ENCODE measurements around the gene COL1A1.

The COL1A1 gene

DNA sequence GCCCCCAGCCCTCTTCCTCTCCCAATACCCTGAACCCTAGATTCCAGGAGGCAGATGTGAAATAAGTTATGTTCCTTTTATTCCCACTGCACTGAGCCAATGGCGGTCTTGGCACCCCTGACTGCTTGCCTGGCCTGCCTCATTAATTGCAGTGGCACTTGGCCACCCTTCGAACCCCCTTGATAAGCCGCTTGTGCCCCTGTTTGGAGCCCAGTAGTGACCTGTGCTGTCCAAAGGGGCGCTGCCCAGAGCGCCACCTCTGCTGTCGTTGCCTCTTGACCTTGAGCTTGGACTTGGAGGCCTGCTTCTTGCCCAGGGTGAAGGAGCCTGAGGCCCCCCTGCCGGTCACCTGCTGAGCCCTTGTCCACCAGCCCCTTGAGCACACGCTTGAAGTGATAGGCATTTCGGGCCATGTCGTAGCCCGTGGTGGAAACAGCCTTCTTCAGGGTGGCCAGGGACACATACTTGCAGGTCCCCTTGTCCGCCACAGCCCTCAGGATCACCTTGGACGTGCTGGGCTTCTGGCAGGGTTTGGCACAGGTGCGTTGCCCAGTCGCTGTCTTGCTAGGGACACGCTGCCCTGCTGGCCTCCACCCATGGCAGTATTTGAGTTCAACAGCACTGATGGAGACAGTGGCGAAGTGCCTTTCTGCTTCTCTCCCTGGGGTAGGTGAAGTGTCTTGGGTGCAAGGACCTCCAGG, 29.9 kb downstream of the COL1A1 start:
- no peak for DNase-seq

- DNase-seq: no peak
These were observed 30.6 kb downstream of the COL1A1 start for GRCh38 chr17:50170662-50171370.

GRCh38 chr17:50169881-50170459, 31.5 kb downstream of the COL1A1 start:
- no peak for DNase-seq

- DNase-seq: peak; percentile 57 to 75 (median 66)
These were observed 32.2 kb downstream of the COL1A1 start for GRCh38 chr17:50169121-50169764.

GRCh38 chr17:50168319-50168718, 33.1 kb downstream of the COL1A1 start:
- no peak for DNase-seq

- DNase-seq: no peak
These were observed 34.1 kb downstream of the COL1A1 start for GRCh38 chr17:50167371-50167770.

GRCh38 chr17:50166518-50167181, 34.8 kb downstream of the COL1A1 start:
- DNase-seq: no peak

- no peak for DNase-seq
These were observed 35.4 kb downstream of the COL1A1 start, which contains the start of gene SGCA for GRCh38 chr17:50165867-50166517. SGCA (plus strand) TSS chr17:50166005; CDS start chr17:50166041, 36 bp downstream.

GRCh38 chr17:50165466-50165865, 36.0 kb downstream of the COL1A1 start:
- no peak for DNase-seq

DNA sequence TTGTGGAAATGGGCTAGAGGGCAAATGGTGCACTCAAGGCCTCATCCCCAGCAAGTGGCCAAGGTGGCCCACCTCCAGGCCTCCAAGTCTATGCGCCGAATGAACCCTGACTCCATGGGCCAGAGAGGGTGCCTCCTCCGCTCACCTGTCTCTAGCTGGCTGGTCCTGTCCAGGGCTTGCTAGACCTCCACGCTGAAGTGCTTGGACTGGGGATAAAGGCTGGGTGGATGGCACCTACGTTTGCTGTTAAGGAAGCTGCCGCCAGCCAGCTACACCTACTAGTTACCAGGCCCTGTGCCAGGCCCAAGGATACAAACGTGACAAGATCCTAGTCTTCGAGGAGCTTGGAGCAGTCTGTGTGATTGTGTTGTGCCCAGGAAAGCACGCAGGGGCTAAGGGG, 36.4 kb downstream of the COL1A1 start:
- no peak for DNase-seq

DNA sequence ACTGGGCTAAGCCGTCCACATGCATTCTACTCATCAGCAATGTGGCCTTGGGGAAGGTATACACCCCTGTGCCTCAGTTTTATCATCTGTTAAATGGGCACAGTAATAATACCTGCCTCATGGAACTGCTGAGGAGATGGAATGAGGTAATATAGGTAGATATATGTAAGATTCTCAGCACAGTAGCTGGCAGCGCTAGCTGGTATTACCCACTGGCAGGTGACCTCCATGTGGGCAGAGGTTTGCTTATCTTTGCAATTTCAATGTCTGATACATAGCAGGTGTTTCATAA, 36.8 kb downstream of the COL1A1 start:
- no peak for DNase-seq

DNA sequence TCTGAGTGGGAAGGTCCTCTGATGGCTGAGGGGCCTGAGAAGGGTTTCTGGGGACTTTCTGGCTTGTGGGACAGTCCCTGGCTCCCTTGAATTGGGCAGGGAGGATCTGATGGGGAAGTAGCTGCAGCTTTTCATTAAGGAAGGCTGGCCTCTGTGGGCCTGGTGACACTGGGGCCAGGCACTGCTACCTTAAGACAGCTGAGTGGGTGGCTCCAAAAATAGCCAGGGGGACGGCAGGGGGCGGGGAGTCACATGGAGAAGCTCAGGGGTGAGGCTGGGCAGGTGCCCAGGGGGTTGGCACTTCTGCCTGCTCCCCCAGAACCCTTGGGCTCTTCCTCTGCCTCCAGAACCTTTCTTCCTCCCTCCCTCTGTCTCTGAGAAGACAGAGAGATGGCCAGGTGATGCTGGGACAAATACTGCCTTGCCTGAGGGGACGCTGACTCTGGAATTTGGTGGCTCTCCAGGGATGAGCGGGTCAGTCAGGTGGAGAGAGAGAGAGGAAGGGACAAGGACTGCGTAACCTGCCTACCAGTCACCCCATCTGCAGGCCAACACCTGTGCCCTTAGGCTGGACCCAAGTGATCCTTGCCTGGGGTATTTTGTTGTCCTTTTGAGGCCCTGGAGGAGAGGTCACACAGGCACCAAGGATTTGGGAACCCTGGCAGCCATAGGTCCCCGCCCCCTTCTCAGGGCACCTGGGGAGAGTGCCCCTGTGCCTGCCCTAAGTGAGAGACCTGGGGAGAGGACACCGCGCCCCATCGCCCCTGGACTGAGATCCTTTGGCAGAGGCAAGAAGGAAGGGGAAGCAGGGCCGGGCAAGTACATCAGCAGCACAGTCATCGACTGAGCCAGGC, 37.4 kb downstream of the COL1A1 start:
- peak; percentile 67 to 87 (median 82) for DNase-seq

DNA sequence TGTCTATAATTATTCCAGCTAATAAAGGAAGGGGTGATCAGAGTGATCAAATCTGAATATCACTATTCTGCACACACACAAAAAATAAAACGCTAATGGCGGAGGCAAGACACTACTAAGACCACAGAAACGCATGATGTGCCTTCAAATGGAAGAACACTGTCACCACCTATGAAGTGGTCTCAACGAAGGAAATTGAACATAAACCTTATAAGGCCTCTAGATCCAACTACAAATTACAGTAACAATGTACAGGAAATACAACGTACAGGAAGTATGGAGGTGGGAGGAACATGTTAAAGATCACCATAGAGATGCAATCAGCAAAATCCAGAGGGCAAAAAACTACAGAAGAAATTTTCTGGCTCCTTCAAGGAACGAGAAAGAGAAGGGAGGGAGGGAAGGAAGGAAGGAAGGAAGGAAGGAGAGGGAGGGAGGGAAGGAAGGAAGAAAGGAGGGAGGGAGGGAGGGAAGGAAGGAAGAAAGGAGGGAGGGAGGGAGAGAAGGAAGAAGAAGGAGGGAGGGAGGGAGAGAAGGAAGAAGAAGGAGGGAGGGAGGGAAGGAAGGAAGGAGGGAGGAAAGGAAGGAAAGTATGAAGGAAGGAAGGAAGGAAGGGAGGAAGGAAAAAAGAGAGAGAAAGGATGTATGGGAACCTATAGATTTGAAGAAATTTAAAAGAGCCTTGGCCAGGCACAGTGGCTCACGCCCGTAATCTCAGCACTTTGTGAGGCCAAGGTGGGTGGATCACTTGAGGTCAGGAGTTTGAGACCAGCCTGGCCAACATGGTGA, 38.8 kb downstream of the COL1A1 start:
- peak in 1 of 4 experiments; percentile 41 for DNase-seq

GRCh38 chr17:50161911-50162288, 39.5 kb downstream of the COL1A1 start:
- DNase-seq: no peak

- peak; percentile 93 to 97 (median 95) for DNase-seq
These were observed 40.2 kb downstream of the COL1A1 start for GRCh38 chr17:50161023-50161910.

- DNase-seq: no peak
These were observed 43.5 kb downstream of the COL1A1 start for GRCh38 chr17:50157891-50158290.

- peak in 3 of 4 experiments; percentile 48 to 61 (median 54) for DNase-seq
These were observed 46.2 kb downstream of the COL1A1 start for GRCh38 chr17:50155115-50155819.

GRCh38 chr17:50154604-50155003, 46.8 kb downstream of the COL1A1 start:
- DNase-seq: no peak

Data from suppressor macrophage (primary cell).